Daoy (cell line): ENCODE measurements around the gene SLC2A6. TPM values are rescaled to one million over a fixed set of nuclear protein-coding genes. Genes with fewer than 3 reads are reported as not detected.

Source experiments
- DNase-seq: peaks from one replicate; pipeline ENCODE4 v3.0.0-alpha.2; 2015; ENCODE audit warnings: low read depth
- total RNA-seq: library from RNA; depleted of rRNA; stranded (reverse); fragments of >200 nt; shearing (Covaris generic); gene quantifications from 2 replicates; pipeline ENCODE4 v1.2.3, GENCODE V29; 2014

The SLC2A6 gene
- total RNA-seq, 1 experiment from 2014 or later, result 29.2 TPM

- DNase-seq, result peak; percentile 79
These were observed 678 bp downstream of the SLC2A6 start for GRCh38 chr9:133477992-133478850.

- no peak for DNase-seq
These were observed 1.4 kb downstream of the SLC2A6 start for GRCh38 chr9:133477461-133477860.

GRCh38 chr9:133476941-133477340 is 2.0 kb downstream of the SLC2A6 start:
- no peak for DNase-seq

GRCh38 chr9:133476036-133476931 is 2.6 kb downstream of the SLC2A6 start:
- no peak for DNase-seq

GRCh38 chr9:133475292-133476012 is 3.4 kb downstream of the SLC2A6 start:
- DNase-seq, result no peak

- DNase-seq, result no peak
These were observed 4.0 kb downstream of the SLC2A6 start for GRCh38 chr9:133474853-133475252.

- DNase-seq, result no peak
These were observed 4.7 kb downstream of the SLC2A6 start for GRCh38 chr9:133474215-133474614.

GRCh38 chr9:133473743-133474142 is 5.2 kb downstream of the SLC2A6 start:
- DNase-seq, result no peak

- DNase-seq, result no peak
These were observed 6.0 kb downstream of the SLC2A6 start for GRCh38 chr9:133472753-133473378.

- DNase-seq, result no peak
These were observed 6.6 kb downstream of the SLC2A6 start for GRCh38 chr9:133472277-133472645.

- no peak for DNase-seq
These were observed 7.2 kb downstream of the SLC2A6 start for GRCh38 chr9:133471551-133472276.

- DNase-seq, result no peak
These were observed 7.9 kb downstream of the SLC2A6 start for GRCh38 chr9:133470988-133471387.

GRCh38 chr9:133470427-133470924 is 8.4 kb downstream of the SLC2A6 start:
- DNase-seq, result no peak

- DNase-seq, result no peak
These were observed 10.0 kb downstream of the SLC2A6 start for GRCh38 chr9:133468777-133469421.

GRCh38 chr9:133468374-133468773 is 10.5 kb downstream of the SLC2A6 start:
- no peak for DNase-seq

GRCh38 chr9:133467101-133467500 is 11.8 kb downstream of the SLC2A6 start:
- DNase-seq, result no peak

GRCh38 chr9:133465984-133466383 is 12.9 kb downstream of the SLC2A6 start:
- DNase-seq, result no peak

- DNase-seq, result no peak
These were observed 14.3 kb downstream of the SLC2A6 start for GRCh38 chr9:133464638-133465037.

GRCh38 chr9:133463864-133464615 is 14.9 kb downstream of the SLC2A6 start:
- DNase-seq, result no peak
